HepG2 (cell line): ENCODE data around the gene RHBDF2. TPM values are rescaled to one million over a fixed set of nuclear protein-coding genes. Genes with fewer than 3 reads are reported as not detected.

Source experiments
- ATF1 ChIP-seq: IDR thresholded peaks from 2 replicates; pipeline ENCODE4 v1.6.1; 2016; ENCODE audit warnings: mild to moderate bottlenecking, control low read depth
- BRF2 ChIP-seq: sonication (generic); formaldehyde crosslinking; IDR thresholded peaks from 2 replicates; pipeline ENCODE4 v1.8.1; 2022; ENCODE audit warnings: mild to moderate bottlenecking, missing genetic modification reagents
- DDIT3 ChIP-seq: sonication (generic); formaldehyde crosslinking; IDR thresholded peaks from 2 replicates; pipeline ENCODE4 v1.4.0; 2020; ENCODE audit warnings: mild to moderate bottlenecking, missing genetic modification reagents
- FOSL2 ChIP-seq: sonication (generic); formaldehyde crosslinking; IDR thresholded peaks from 2 replicates; pipeline ENCODE4 v1.4.0; 2020; ENCODE audit warnings: missing genetic modification reagents
- GTF2F1 ChIP-seq: fragments of 150-350 bp; IDR thresholded peaks from 2 replicates; pipeline ENCODE4 v1.6.1; 2014; ENCODE audit warnings: low read length
- HDAC1 ChIP-seq: sonication (generic); formaldehyde crosslinking; IDR thresholded peaks from 2 replicates; pipeline ENCODE4 v1.5.1; 2020; ENCODE audit warnings: mild to moderate bottlenecking, missing genetic modification reagents
- HES4 ChIP-seq: sonication (generic); formaldehyde crosslinking; IDR thresholded peaks from 2 replicates; pipeline ENCODE4 v1.9.0; 2021; ENCODE audit warnings: mild to moderate bottlenecking, missing genetic modification reagents, borderline replicate concordance
- KDM6A ChIP-seq: IDR thresholded peaks from 2 replicates; pipeline ENCODE4 v1.6.1; 2016; ENCODE audit warnings: low read depth
- KMT2A ChIP-seq: sonication (generic); formaldehyde crosslinking; IDR thresholded peaks from 2 replicates; pipeline ENCODE4 v1.4.0; 2020; ENCODE audit warnings: missing genetic modification reagents
- PHF21A ChIP-seq: sonication (generic); formaldehyde crosslinking; IDR thresholded peaks from 2 replicates; pipeline ENCODE4 v1.5.0; 2020; ENCODE audit warnings: mild to moderate bottlenecking, missing genetic modification reagents
- PITX1 ChIP-seq: sonication (generic); formaldehyde crosslinking; IDR thresholded peaks from 2 replicates; pipeline ENCODE4 v1.5.1; 2020; ENCODE audit warnings: mild to moderate bottlenecking, missing genetic modification reagents
- POLR2AphosphoS5 ChIP-seq: IDR thresholded peaks from 2 replicates; pipeline ENCODE4 v1.6.1; 2012; ENCODE audit warnings: low read depth, low read length
- REL ChIP-seq: sonication (generic); formaldehyde crosslinking; conservative IDR thresholded peaks from 2 replicates; pipeline ENCODE4 v1.8.0; 2022; ENCODE audit warnings: mild to moderate bottlenecking, missing genetic modification reagents, moderate library complexity
- TAF1 ChIP-seq: sonication (generic); formaldehyde crosslinking; IDR thresholded peaks from 2 replicates; pipeline ENCODE4 v1.4.0; 2020; ENCODE audit warnings: missing genetic modification reagents
- TBL1XR1 ChIP-seq: fragments of 150-350 bp; IDR thresholded peaks from 2 replicates; pipeline ENCODE4 v1.6.1; 2014; ENCODE audit warnings: borderline replicate concordance, low read length; ENCODE audit not compliant: partially characterized antibody
- TBP ChIP-seq: sonication (generic); formaldehyde crosslinking; IDR thresholded peaks from 2 replicates; pipeline ENCODE4 v1.5.0; 2020; ENCODE audit warnings: missing genetic modification reagents
- TFE3 ChIP-seq: IDR thresholded peaks from 2 replicates; pipeline ENCODE4 v1.6.1; 2016
- ZFP82 ChIP-seq: sonication (generic); formaldehyde crosslinking; IDR thresholded peaks from 2 replicates; pipeline ENCODE4 v1.5.1; 2020; ENCODE audit warnings: mild to moderate bottlenecking, missing genetic modification reagents, borderline replicate concordance
- ZMYM4 ChIP-seq: sonication (generic); formaldehyde crosslinking; IDR thresholded peaks from 2 replicates; pipeline ENCODE4 v1.8.1; 2023; ENCODE audit warnings: mild to moderate bottlenecking, missing genetic modification reagents
- ZNF253 ChIP-seq: sonication (generic); formaldehyde crosslinking; IDR thresholded peaks from 2 replicates; pipeline ENCODE4 v1.8.0; 2022; ENCODE audit warnings: mild to moderate bottlenecking, missing genetic modification reagents, borderline replicate concordance
- ZNF296 ChIP-seq: sonication (generic); formaldehyde crosslinking; conservative IDR thresholded peaks from 2 replicates; pipeline ENCODE4 v1.5.0; 2020; ENCODE audit warnings: mild to moderate bottlenecking, missing genetic modification reagents
- ZNF530 ChIP-seq: sonication (generic); formaldehyde crosslinking; IDR thresholded peaks from 2 replicates; pipeline ENCODE4 v1.5.0; 2020; ENCODE audit warnings: low read depth, mild to moderate bottlenecking, missing genetic modification reagents
- ZNF841 ChIP-seq: sonication (generic); formaldehyde crosslinking; IDR thresholded peaks from 2 replicates; pipeline ENCODE4 v1.8.1; 2023; ENCODE audit warnings: missing genetic modification reagents, borderline replicate concordance
- ZZZ3 ChIP-seq: sonication (generic); formaldehyde crosslinking; IDR thresholded peaks from 2 replicates; pipeline ENCODE4 v1.4.0; 2020; ENCODE audit warnings: missing genetic modification reagents, mild to moderate bottlenecking, borderline replicate concordance
- polyA plus RNA-seq, 8 experiments: library from polyadenylated mRNA; depleted of rRNA in 3 of 8; stranded (reverse) in 7 of 8; unstranded in 1 of 8; fragments of >200 nt; fragmentation: Illumina TruSeq in 4 of 8; extraction: Trizol in 4 of 8; gene quantifications; 2 replicates each; pipeline versions ENCODE4 v1.2.1 to v1.2.3, GENCODE V29; 2011 to 2016; ENCODE audit warnings: low read depth in 4 of 8, missing spikeins in 1 of 8, mixed read lengths in 1 of 8; ENCODE audit not compliant: insufficient read depth in 1 of 8
- total RNA-seq, 5 experiments: library from RNA; depleted of rRNA; stranded (reverse); fragments of >200 nt; fragmentation: Illumina TruSeq; extraction: Trizol; gene quantifications; 2 replicates each; pipeline ENCODE4 v1.2.3, GENCODE V29; 2016; ENCODE audit warnings: low read depth in 1 of 5
- TF ChIP-seq, protein P1 (sequence below): sonication (generic); formaldehyde crosslinking; IDR thresholded peaks from 2 replicates; pipeline ENCODE4 v1.4.0; 2020; ENCODE audit warnings: mild to moderate bottlenecking, missing genetic modification reagents
- TF ChIP-seq, protein P2 (sequence below): sonication (generic); formaldehyde crosslinking; IDR thresholded peaks from 2 replicates; pipeline ENCODE4 v1.4.0; 2020; ENCODE audit warnings: missing genetic modification reagents
- TF ChIP-seq, protein P3 (sequence below): sonication (generic); formaldehyde crosslinking; IDR thresholded peaks from 2 replicates; pipeline ENCODE4 v1.4.0; 2020; ENCODE audit warnings: missing genetic modification reagents

The RHBDF2 gene
- total and polyA plus RNA-seq, 2 of the 13 experiments (the other 11 are each of a cell fraction or from before 2014, with no cell fraction given) = 7.8 to 24.2 TPM

- peak; percentile 28; the same call in 1 of the 2 replicates for TF ChIP-seq KMT2A (CRISPR knock-in tag)
- TF ChIP-seq TAF1 (CRISPR knock-in tag) = peak; percentile 34; the same call in 1 of the 2 replicates
- peak; percentile 93 for TF ChIP-seq HDAC1 (CRISPR knock-in tag)
- TF ChIP-seq ZNF253 (CRISPR knock-in tag) = no peak
- TF ChIP-seq ZZZ3 (CRISPR knock-in tag) = no peak; the same call in 1 of the 2 replicates
- no peak for TF ChIP-seq BRF2
- TF ChIP-seq ZNF841 (CRISPR knock-in tag) = no peak
- TF ChIP-seq GTF2F1 = no peak
- peak; percentile 100 for TF ChIP-seq FOSL2
- TF ChIP-seq, protein P1, sequence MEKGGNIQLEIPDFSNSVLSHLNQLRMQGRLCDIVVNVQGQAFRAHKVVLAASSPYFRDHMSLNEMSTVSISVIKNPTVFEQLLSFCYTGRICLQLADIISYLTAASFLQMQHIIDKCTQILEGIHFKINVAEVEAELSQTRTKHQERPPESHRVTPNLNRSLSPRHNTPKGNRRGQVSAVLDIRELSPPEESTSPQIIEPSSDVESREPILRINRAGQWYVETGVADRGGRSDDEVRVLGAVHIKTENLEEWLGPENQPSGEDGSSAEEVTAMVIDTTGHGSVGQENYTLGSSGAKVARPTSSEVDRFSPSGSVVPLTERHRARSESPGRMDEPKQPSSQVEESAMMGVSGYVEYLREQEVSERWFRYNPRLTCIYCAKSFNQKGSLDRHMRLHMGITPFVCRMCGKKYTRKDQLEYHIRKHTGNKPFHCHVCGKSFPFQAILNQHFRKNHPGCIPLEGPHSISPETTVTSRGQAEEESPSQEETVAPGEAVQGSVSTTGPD = peak; percentile 82
- TF ChIP-seq PHF21A = peak; percentile 79
- no peak for TF ChIP-seq ATF1
- TF ChIP-seq, protein P2, sequence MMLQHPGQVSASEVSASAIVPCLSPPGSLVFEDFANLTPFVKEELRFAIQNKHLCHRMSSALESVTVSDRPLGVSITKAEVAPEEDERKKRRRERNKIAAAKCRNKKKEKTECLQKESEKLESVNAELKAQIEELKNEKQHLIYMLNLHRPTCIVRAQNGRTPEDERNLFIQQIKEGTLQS (CRISPR knock-in tag) = peak; percentile 99
- TF ChIP-seq ZMYM4 (CRISPR knock-in tag) = no peak
- no peak for TF ChIP-seq ZNF296 (CRISPR knock-in tag)
- TF ChIP-seq REL (CRISPR knock-in tag) = no peak
- TF ChIP-seq KDM6A = peak; percentile 65; the same call in 1 of the 2 replicates
- TF ChIP-seq ZFP82 = 0 out of 2 replicates have a peak, but pooled peaks have one; percentile 14
- peak; percentile 23; the same call in 1 of the 2 replicates for TF ChIP-seq POLR2AphosphoS5
- no peak for TF ChIP-seq TBP
- no peak for TF ChIP-seq HES4 (CRISPR knock-in tag)
- TF ChIP-seq, protein P3, sequence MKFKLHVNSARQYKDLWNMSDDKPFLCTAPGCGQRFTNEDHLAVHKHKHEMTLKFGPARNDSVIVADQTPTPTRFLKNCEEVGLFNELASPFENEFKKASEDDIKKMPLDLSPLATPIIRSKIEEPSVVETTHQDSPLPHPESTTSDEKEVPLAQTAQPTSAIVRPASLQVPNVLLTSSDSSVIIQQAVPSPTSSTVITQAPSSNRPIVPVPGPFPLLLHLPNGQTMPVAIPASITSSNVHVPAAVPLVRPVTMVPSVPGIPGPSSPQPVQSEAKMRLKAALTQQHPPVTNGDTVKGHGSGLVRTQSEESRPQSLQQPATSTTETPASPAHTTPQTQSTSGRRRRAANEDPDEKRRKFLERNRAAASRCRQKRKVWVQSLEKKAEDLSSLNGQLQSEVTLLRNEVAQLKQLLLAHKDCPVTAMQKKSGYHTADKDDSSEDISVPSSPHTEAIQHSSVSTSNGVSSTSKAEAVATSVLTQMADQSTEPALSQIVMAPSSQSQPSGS (CRISPR knock-in tag) = peak; percentile 80
- peak; percentile 58; the same call in 1 of the 2 replicates for TF ChIP-seq PITX1 (CRISPR knock-in tag)
- no peak for TF ChIP-seq DDIT3
- peak; percentile 70 for TF ChIP-seq TFE3 (CRISPR knock-in tag)
- peak; percentile 87 for TF ChIP-seq TBL1XR1
- no peak for TF ChIP-seq ZNF530 (CRISPR knock-in tag)
These were observed 2.0 kb downstream of the RHBDF2 start (continued) for GRCh38 chr17:76499267-76499667.
